GM15510 (cell line): ENCODE results near the gene SLC16A2.

Experiments used
- POLR2A ChIP-seq: IDR thresholded peaks from 3 replicates; pipeline ENCODE4 v1.6.1; 2011; ENCODE audit warnings: borderline replicate concordance; ENCODE audit not compliant: insufficient read length; ENCODE audit errors: extremely low read depth

Gene SLC16A2

DNA sequence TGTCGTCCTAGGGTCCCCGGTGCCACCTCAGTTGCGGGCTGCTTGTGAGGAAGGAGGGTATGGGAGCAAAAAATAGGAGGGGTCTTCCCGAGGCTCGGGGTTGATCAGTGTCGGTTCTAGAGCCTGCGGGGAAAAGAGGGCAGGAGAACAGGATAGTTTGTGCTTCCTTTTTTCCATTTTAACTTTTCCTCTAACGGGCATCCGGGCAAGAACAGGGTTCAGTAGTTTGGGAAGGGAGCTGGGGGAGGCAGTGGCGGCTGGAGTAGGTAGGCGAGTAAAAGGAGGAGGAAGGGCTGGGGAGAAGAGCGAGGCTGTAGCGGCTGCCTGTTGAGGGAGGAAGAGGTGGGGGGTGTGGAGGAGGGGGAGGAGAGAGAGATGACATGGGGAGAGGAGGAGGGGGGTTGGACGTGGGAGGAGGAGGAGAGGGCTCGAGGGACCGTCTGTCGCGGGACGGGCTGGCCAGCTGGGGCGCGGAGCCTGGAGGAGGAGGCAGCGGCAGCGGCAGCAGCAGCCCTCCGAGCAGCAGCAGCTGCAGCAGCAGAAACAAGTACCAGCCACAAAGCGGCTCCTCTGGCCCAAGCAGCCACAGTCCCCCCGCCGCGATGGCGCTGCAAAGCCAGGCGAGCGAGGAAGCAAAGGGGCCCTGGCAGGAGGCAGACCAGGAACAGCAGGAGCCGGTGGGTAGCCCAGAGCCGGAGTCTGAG lies at the start of gene SLC16A2:
SLC16A2 (plus strand) TSS at position 458 of the 704 bp plus-strand sequence; CDS start at position 603, 145 bp downstream.
- TF ChIP-seq POLR2A: no peak

DNA sequence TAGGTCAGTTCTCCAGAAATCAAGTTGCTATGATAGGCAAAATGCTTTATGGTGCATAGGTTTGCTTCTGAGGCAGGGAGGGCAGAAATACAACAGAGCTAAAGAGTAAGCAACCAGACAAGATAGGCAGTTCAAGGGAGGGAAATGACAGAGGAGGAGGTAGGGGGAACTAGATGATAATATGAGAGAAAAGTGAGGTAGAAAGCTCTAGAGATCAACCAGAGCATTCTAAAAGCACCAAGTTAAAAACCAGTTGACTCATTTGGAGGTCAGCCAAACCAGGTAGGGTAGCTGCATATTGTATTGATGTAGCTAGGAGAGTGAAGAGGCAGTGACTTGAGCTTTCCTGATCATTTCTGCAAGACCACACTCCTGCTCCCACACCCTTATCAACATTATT lies 49.0 kb upstream of the SLC16A2 start:
- TF ChIP-seq POLR2A: no peak

DNA sequence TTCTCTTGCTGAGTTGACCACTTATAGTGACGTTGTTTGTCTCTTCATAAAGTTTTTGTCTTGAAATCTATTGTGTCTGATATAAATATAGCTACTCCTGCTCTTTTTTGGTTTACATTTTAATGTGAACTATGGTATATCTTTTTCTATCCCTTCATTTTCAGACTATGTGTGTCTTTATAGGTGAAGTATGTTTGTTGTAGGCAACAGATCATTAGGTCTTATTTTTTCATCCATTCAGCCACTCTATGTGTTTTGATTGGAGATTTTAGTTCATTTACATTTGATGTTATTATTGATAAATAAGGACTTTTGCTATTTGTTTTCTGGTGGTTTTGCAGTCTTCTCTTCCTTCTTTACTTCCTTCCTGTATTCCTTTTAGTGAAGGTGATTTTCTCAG lies 44.0 kb upstream of the SLC16A2 start:
- no peak for TF ChIP-seq POLR2A

DNA sequence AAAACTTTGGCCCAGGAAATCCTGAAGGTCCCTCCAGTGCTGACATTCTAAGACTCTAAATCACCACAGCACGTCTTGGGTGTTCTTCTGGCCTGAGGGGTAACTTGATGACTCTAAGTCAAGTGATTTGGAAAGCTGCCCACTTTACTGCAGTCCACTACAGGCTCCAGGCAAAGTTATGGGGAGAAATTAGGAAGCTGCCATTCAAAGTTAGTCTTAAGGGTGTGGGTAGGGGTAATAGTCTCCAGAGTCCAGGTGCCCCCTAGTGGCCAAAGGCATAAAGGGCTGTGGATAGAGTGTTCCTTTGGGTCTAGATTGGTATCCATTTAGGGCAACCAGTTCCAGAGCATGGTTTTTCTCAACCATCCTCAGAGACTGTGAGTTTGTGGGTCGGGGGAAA lies 38.7 kb upstream of the SLC16A2 start:
- no peak for TF ChIP-seq POLR2A

DNA sequence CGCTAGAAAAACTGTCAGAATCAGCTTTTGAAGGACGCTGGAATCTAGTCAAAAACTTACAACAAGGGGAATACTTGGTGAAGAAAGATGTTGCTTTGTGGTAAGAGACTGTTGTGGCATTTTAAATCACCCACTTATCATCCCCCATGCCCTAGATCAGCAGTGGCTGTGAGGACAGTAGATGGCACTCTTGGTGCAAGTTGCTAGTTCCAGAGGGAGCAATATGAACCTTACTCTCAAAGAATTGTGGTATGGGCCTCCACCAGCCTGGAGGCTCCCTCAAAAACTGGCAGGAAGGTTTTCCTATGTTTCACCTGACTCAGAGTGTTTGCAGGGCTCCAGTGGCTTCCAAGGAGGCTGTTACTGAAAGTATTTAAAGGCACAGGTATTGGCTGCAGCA lies 37.7 kb upstream of the SLC16A2 start:
- TF ChIP-seq POLR2A: no peak

DNA sequence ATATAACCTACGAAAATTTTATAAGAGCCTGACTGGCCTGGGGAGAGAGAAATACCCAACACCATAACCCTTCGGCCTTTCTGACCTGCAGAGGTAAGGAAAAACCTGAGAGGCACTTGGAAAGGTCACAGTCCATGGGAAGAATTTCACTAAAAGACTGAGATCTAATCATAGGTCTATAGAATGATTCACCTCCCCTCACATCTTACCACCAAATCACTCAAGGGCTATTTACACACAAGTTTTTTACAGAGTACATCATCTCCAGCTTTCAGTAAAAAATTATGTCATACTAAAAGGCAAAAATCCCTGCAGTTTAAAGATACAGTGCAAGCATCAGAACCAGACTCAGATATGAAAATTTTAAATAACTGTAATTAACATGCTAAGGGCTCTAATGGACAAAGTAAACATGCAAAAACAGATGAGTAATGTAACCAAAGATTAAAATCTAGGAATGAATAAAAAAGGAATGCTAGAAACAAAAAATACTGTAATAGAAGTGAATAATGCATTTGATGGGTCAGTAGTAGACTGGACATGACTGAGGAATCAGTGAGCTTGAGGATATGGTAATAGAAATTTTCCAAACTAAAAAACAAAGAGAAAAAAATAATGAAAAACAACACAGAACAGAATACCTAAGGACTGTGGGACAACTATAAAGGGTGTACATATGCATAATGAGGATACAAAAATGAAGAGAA lies 32.1 kb upstream of the SLC16A2 start:
- TF ChIP-seq POLR2A: no peak

DNA sequence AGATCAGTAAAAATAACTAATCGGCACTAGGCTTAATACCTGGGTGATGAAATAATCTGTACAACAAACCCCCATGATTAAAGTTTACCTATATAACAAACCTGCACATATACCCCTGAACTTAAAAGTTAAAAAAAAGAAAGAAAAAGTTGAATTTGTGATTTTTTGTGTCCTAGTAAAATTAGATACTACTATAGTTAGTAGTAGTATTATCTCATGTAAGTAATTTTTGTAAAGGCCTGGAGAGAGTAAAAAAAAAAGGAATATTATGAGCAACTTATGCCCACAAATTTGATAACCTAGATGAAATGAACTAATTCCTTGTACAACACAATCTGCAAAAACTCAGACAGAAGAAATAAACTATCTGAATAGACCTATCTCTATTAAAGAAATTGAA lies 25.7 kb upstream of the SLC16A2 start:
- no peak for TF ChIP-seq POLR2A

DNA sequence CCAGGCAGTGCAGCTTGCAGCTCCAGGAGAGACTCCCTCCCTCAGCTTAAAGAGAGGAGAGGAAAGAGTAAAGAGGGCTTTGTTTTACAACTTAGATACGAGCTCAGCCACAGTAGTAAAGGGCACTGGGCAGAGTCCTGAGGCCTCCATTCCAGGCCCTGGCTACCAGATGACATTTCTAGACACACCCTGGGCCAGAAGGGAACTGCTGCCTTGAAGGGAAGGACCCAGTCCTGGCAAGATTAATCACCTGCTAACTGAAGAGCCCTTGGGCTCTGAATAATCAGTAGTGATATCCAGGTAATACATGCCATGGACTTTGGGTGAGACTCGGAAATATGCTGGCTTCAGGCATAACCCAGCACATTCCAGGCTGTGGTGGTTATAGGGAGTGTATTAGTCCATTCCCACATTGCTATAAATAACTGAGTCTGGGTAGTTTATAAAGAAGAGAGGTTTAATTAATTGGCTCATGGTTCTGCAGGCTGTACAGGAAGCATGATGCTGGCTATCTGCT lies 15.3 kb upstream of the SLC16A2 start:
- no peak for TF ChIP-seq POLR2A

DNA sequence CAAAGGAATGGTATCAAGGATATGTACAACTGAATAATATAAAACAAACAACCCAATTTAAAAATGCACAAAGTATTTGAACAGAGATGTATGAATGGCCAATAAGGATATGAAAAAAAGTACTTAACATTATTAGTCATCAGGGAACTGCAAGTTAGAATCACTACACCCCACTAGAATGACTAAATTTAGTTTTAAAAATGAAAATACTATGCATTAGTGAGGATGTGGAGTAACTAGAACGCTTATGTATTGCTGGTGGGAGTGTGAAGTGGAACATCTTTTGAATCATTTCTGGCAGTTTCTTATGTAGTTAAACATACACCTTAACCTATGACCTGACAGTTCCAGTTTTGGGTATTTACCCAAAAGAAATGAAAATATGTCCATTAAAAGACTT lies 13.0 kb upstream of the SLC16A2 start:
- TF ChIP-seq POLR2A: no peak

DNA sequence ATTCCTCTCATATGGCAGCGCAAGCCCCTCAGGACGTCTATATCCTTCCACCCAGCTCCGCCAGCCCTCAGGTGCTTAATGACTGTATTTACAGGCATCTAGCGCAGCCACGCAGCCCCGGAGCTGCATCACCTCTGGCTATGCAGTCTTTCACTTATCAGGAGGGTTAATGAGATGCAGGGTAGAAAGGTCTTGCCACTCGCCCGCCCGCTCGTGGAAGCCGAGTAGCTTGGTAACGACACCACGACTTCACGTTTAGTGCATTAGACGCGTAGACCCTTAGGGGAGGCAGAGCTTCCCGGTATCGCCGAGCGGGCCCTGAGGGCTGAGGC lies 1.5 kb upstream of the SLC16A2 start:
- no peak for TF ChIP-seq POLR2A

DNA sequence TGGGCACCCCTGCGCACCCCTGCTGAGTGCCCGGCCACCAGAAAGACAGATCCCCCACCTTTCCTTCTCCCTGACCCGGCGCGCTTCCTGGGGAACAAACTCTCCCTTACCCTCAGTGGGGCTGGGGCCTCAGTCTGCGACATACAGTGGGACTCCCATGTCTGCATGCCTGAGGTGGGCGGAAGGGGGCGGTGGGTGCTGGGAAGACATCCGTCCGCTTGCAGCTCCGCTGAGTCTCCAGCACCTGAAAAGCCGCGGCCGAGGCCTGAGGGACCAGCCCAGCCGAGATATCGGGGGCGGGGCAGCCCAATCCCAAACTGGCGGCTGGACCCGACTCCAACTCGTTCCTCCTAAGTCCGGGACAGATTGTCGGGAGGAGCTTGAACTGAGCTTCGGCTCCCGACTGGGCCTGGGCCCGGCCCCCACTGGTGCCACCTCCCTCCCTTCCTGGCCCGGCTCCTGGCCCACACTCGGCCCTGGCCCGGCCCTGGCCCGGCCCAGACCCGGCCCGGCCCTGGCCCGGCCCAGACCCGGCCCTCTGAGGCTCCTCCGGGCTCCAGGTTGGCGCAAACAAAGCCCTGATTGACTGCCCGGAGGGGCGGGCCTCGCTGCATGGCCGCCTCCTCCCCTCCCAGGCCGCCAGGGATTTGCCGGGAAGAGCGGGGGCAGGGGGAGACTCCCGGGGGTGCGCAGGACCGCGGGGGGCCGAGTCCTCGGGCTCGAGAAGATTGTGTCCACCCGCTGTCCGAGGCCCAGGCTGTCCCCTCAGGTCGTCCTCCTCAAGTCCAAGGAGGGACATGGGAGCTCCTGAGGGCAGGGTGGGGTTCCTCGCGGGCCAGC lies 877 bp upstream of the SLC16A2 start:
- TF ChIP-seq POLR2A: no peak

DNA sequence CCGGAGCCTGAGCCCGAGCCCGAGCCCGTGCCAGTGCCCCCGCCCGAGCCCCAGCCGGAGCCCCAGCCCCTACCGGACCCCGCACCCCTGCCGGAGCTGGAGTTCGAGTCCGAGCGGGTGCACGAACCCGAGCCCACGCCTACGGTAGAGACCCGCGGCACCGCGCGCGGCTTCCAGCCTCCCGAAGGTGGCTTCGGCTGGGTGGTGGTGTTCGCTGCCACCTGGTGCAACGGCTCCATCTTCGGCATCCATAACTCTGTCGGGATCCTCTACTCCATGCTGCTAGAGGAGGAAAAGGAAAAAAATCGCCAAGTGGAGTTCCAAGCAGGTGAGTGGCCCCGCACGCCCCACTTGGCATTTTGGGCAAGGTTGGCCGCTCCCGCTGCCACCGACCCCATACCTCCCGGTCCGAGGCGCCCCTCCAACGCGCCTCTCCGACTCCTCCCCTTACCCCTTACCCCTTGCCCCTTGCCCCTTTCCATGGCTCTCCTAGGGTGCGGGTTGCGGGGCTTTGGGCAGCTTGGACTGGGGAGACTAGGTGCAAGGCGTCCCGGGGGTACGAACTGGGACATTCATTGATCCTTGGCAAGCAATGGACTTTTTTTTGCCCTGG lies 553 bp downstream of the SLC16A2 start:
- TF ChIP-seq POLR2A: no peak

DNA sequence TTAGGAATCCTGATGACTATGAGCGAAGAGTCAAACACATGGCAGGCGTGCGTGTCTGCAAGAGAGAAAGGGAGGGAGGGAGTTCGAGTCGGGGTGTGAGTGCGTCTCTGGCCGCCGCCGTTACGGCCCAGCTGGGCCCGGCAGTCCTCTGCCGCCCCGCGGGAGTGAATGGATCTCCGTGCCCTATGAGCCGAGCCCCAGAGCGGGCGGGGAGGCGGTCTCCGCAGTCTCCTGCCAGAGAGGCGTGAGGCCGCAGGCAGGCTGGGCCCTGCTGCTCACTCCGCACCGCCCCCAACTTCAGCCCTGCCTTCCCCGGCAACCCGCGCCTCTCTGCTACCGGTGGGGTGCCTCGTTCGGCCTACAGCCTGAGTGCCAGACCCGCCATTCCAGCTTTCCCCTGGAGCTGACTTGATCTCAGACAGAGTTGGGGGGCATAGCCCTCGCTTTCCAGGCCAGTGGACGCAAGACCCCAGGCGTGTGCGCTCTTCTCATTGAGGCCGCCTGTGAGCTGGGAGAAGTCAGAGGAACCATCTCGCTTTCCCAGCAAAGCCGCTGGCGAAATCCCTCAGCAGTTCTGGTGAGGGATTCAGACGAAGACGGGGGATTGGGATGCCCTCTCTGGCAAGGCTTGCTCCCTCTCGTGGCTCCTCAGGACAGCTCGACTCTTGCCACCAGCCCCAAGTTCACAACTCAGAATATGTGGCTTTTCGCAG lies 1.4 kb downstream of the SLC16A2 start:
- no peak for TF ChIP-seq POLR2A

DNA sequence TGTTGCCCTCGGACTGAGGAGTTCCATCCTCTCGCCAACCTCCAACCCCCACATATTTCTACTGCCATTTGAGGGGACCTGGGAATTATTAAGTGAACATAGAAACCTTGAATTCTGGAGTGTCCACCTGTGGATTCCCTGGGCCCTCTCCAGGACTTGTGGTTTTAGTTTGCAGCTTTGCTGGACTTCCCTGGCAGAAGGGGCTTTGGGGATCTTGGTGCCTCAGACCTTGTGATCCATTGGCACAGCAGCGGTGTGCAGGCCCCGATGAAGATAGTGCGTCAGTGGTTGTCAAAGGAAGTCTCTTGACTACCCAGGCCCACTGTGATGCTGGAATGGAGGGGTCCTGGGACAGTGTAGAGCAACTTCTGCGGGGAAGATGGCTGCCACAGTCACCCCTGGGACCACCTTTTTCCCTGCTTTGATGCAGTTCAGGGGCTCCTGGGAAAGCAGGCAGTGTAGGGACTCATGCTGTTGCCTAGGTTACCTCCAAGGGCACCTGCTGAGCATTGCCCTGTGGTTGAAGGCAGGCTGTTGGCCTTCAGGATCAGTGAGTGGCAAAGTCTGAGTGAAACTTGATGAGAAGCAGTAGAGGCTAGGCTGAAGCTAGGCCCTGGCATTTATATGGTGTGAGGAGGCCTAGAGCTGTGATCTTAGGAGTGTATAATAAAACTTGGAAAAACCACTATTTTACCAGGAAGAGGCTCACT lies 2.2 kb downstream of the SLC16A2 start:
- no peak for TF ChIP-seq POLR2A

DNA sequence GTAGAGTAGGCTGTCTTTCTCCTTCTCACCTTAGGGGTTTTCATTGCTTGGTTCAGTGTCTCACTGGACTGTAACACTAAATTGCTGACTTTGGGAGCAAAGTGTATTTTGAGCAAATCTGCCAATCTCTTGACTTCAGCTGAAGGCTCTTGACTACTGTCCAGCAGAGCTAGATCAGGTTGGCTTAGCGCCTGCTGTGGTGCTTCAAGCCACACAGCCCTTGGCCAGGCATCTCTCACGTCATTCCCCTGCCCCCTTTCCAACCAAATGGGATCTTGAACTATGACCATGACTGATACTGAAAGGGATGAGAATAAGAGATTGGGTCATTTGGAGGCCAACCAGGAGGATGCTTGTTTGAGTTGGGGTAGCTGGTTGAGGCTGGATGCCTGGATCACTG lies 4.8 kb downstream of the SLC16A2 start:
- TF ChIP-seq POLR2A: no peak

DNA sequence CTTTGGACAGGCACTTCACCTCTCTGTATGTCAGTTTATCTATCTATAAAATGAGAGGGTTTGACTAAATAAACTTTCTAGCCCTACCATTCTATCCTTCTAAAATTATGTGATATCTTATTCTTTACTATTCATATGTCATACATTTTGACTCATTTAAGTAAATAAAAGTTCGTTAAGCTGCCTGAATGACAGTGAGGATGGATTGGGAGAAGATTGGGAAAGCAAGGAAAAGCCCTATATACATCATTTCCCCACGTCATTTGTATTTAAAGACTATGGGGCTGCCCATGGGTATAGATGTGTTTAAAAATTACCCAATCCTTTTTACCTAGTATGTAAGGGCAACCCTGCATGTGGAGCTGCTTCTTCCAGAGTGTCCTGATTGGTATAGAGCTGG lies 5.3 kb downstream of the SLC16A2 start:
- no peak for TF ChIP-seq POLR2A
